Ovary (tissue), 9 donors: ENCODE results near the gene POLN. TPM values are rescaled to one million over a fixed set of nuclear protein-coding genes. Genes with fewer than 3 reads are reported as not detected.

ENCODE experiments used
- DNase-seq, 5 donors: peaks; one replicate each; pipeline ENCODE4 v3.0.0-alpha.2; 2019 to 2020
- H3K27ac ChIP-seq, 2 donors: fragments of 200-600 bp; one replicate each; pipeline versions ENCODE4 v1.5.1 to v1.8.0; 2019 to 2022
- H3K27me3 ChIP-seq: fragments of 200-600 bp; one replicate; pipeline ENCODE4 v1.8.0; 2022
- H3K36me3 ChIP-seq: fragments of 200-600 bp; sonication (generic); one replicate; pipeline ENCODE4 v1.5.1; 2019
- H3K4me1 ChIP-seq: one replicate; pipeline ENCODE4 v1.8.1; 2013; ENCODE audit warnings: mild to moderate bottlenecking, moderate library complexity; ENCODE audit not compliant: insufficient read depth
- H3K4me3 ChIP-seq: fragments of 200-600 bp; sonication (generic); one replicate; pipeline ENCODE4 v1.5.1; 2017
- H3K9me3 ChIP-seq, 2 donors: fragments of 200-600 bp in 1 of 2; sonication (generic) in 1 of 2; one replicate each; pipeline versions ENCODE4 v1.5.1 to v1.8.1; 2013 to 2019; ENCODE audit warnings: mild to moderate bottlenecking in 1 of 2, moderate library complexity in 1 of 2
- EP300 ChIP-seq: sonication (generic); formaldehyde crosslinking; IDR thresholded peaks from one replicate; pipeline ENCODE4 v1.6.1; 2017; ENCODE audit warnings: antibody characterized with exemption
- POLR2A ChIP-seq: fragments of 450-650 bp; IDR thresholded peaks from one replicate; pipeline ENCODE4 v1.6.1; 2017; ENCODE audit warnings: antibody characterized with exemption, mild to moderate bottlenecking, moderate library complexity
- WGBS, 3 donors: extraction: QIAGEN DNeasy Blood & Tissue Kit in 1 of 3; methylation state at CpG; one replicate each; pipeline versions ENCODE4 v1.1.5 to v1.1.7; 2013 to 2017; 5-methylcytosine and 5-hydroxymethylcytosine counted together
- intact Hi-C, 4 donors: fragments of 100-400 bp; cut with DNase I; formaldehyde crosslinking; loops; one replicate each; pipeline versions ENCODE4 v1.11.0 to v1.15.1; 2022 to 2023
- polyA plus RNA-seq, 2 donors: library from polyadenylated mRNA; stranded (reverse); fragments of 200-250 nt in 1 of 2; fragments of 350-450 nt in 1 of 2; fragmentation: Illumina TruSeq in 1 of 2; extraction: RNeasy Lipid Tissue Mini Kit (QIAGEN cat#74804) in 1 of 2; gene quantifications; one replicate each; pipeline ENCODE4 v1.2.3, GENCODE V29; 2013 to 2014
- total RNA-seq, 7 donors: library from RNA; depleted of rRNA in 2 of 7; stranded (reverse); fragments of >200 nt in 2 of 7; fragmentation: NEBNext Ultra II Directional in 3 of 7; extraction: Animal tissue kit (Norgen Biotek cat#: 25700) in 3 of 7; gene quantifications; one replicate each; pipeline versions ENCODE4 v1.1.0 to v1.2.4, GENCODE V29; 2016 to 2023
- TF ChIP-seq, protein P1 (sequence below), 3 donors: fragments of 450-650 bp in 2 of 3; fragments of 200-600 bp in 1 of 3; IDR thresholded peaks; one replicate each; pipeline versions ENCODE4 v1.5.1 to v1.8.0; 2016 to 2022; ENCODE audit warnings: antibody characterized with exemption in 3 of 3, mild to moderate bottlenecking in 1 of 3
- donor health status: DM: no; HTN: no; CAD: no; lungs with moderate emphysema.
- donor health status: DM: no; HTN: no; CAD: no.
- donor health status: Bipolar disorder and iron deficiency.
- donor health status: DM: yes; HTN: yes; CAD: no.
- donor health status: DM: no; HTN: no; CAD: no.
- donor health status: DM: yes; HTN: yes; CAD: no.

Gene POLN
- total and polyA plus RNA-seq, 9 donors: 0.95 to 11.4 (median 3.1) TPM

DNA sequence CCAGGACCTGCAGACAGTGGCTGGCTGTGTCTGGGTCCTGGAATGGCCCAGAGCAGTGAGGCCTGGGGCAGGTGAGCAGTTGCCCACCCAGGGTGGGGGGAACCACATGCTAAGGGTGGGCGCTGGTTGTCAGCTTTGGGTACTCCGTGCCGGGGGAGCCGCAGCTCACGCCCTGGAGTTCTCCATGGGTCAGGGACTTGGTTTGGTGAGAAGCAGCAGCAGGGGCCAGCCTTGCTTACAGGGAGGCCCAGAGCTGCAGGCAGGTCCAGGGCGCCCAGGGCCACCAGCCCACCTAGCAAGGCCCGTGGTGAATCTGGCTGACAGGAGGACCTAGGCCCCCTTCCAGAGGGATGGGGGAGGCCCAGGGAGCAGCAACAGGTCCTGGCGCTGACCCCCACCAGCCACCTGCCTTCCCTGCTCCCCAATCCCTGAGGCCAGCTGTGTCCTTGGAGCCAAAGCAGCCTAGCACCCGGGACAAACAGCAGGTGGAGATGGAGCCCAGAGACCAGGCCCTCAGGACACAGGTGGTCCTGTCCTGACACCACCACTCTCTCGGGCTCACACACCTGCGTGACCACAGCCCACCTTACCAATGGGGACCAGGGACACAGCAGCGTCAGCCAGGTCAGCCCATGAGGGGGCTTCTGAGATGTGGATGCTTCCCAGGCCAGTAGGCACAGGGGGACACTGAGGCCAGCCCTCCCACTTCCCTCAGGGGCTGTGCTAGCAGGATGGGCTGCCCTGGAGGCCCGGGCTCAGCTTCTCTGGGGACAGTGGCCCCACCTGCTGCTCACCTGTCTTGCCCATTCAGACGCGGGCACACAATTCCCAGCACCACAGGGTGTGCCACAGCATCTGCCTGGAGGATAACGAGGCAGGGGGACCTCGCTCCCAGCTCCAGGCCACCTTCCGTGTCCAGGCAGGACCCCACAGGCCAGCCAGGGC lies 16.4 kb upstream of the POLN start:
- H3K4me3 ChIP-seq: no peak overlapping the region
- H3K27ac ChIP-seq: peak overlapping the region in 1 of 2 donors; percentile 2
- TF ChIP-seq, protein P1, sequence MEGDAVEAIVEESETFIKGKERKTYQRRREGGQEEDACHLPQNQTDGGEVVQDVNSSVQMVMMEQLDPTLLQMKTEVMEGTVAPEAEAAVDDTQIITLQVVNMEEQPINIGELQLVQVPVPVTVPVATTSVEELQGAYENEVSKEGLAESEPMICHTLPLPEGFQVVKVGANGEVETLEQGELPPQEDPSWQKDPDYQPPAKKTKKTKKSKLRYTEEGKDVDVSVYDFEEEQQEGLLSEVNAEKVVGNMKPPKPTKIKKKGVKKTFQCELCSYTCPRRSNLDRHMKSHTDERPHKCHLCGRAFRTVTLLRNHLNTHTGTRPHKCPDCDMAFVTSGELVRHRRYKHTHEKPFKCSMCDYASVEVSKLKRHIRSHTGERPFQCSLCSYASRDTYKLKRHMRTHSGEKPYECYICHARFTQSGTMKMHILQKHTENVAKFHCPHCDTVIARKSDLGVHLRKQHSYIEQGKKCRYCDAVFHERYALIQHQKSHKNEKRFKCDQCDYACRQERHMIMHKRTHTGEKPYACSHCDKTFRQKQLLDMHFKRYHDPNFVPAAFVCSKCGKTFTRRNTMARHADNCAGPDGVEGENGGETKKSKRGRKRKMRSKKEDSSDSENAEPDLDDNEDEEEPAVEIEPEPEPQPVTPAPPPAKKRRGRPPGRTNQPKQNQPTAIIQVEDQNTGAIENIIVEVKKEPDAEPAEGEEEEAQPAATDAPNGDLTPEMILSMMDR (IDR thresholded peaks at IDR 0.05): no peak
- TF ChIP-seq EP300 (no peak), POLR2A (no peak)
- H3K36me3 ChIP-seq: no peaks in the 10 kb centered on the region
- H3K4me1 ChIP-seq: peaks cover 24% of the 10 kb centered on the region
- no peaks in the 10 kb centered on the region for H3K9me3 ChIP-seq
- DNase-seq: peak; percentile 13 to 39 (median 22)
- H3K27me3 ChIP-seq: no peaks in the 10 kb centered on the region
- intact Hi-C loops: loop anchor here in 2 of 4 donors (5.0 to 10.0 kb wide), 2 partner anchors 159 to 276 kb away; partner anchors contain the start of genes CFAP99 (in 1 of the 2), FAM193A (in 1 of the 2) and ZFYVE28 (in 1 of the 2)
- WGBS, 3 donors: 73 to 82% (median 75%) methylated on average over 14 to 18 of the region's 18 CpGs

DNA sequence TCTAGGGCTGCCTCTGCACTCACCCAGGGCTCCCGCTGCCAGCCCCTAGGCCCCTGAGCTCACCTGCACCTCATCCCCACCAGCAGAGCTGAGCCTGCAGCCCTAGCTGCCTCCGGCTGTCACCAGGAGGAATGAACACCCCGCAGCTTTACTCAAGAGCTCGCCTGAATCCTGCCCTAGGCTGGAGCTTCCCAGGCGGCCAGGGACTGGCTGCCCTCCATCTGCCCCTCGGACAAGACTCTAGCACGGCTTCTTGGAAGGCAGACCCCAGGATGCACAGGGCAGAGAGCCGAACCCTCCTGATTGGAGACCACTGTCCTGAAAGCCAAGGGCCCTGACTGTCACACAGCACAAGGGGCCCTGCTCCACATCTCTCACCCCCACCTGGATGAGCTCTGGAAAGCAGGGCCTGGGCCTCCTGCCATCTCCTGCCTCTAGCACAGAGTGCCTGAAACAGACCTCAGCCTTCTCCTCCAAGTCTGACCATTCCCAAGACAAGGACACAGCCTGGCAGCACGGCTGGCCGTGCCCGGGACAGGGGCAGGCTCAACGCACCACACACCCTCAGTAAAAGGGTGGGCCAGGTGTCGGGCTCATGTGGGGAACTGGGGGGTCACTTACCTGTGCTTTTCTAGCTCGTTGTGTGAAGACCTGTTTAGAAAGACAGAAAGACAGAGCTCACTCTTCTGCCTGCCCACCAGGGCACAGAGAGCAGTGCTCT lies 15.6 kb upstream of the POLN start:
- peak; percentile 18 to 54 (median 33) for DNase-seq
- TF ChIP-seq, protein P1 (IDR thresholded peaks at IDR 0.05): no peak
- TF ChIP-seq EP300 (no peak), POLR2A (no peak)
- Histone ChIP-seq H3K27ac (peak overlapping the region in 1 of 2 donors; percentile 71), H3K36me3 (no peaks in the 10 kb centered on the region), H3K9me3 (no peaks in the 10 kb centered on the region), H3K4me3 (no peak overlapping the region), H3K27me3 (no peaks in the 10 kb centered on the region), H3K4me1 (peaks cover 21% of the 10 kb centered on the region)
- intact Hi-C loops: loop anchor here in 2 of 4 donors (5.0 to 10.0 kb wide), 2 partner anchors 160 to 277 kb away; partner anchors contain the start of genes CFAP99 (in 1 of the 2), FAM193A (in 1 of the 2) and ZFYVE28 (in 1 of the 2)
- WGBS, 3 donors: 55 to 70% (median 55%) methylated on average over 13 to 14 of the region's 14 CpGs

DNA sequence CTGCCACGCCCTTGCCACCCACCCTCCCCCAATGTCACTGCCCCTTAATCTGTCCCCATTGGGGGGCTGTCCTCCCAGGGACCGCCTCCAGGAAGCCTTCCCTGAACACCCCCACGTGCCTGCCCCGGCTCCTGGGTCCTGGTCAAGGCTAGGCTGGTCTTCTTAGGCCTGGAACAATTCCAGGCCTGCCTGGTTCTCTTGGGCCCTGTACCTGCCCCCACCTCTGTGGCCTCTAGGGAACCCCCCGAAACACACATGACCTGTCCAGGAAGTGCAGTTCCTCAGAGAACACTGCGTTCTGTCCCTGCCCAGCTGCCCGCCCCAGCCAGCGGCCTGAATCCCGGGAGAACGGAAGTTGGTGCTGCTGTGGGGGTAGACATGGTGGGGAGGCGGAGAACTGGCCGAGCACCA lies 14.9 kb upstream of the POLN start:
- TF ChIP-seq, protein P1 (IDR thresholded peaks at IDR 0.05): no peak
- 35 to 37% (median 36%) methylated on average over 12 of the region's 12 CpGs for WGBS, 3 donors
- Histone ChIP-seq H3K9me3 (no peaks in the 10 kb centered on the region), H3K36me3 (no peaks in the 10 kb centered on the region), H3K4me1 (peaks cover 21% of the 10 kb centered on the region), H3K4me3 (no peak overlapping the region), H3K27me3 (no peaks in the 10 kb centered on the region), H3K27ac (peak overlapping the region; percentile 58 to 71)
- peak; percentile 37 to 69 (median 47) for DNase-seq
- intact Hi-C loops: loop anchor here in 2 of 4 donors (5.0 to 10.0 kb wide), 2 partner anchors 161 to 278 kb away; partner anchors contain the start of genes CFAP99 (in 1 of the 2), FAM193A (in 1 of the 2) and ZFYVE28 (in 1 of the 2)

DNA sequence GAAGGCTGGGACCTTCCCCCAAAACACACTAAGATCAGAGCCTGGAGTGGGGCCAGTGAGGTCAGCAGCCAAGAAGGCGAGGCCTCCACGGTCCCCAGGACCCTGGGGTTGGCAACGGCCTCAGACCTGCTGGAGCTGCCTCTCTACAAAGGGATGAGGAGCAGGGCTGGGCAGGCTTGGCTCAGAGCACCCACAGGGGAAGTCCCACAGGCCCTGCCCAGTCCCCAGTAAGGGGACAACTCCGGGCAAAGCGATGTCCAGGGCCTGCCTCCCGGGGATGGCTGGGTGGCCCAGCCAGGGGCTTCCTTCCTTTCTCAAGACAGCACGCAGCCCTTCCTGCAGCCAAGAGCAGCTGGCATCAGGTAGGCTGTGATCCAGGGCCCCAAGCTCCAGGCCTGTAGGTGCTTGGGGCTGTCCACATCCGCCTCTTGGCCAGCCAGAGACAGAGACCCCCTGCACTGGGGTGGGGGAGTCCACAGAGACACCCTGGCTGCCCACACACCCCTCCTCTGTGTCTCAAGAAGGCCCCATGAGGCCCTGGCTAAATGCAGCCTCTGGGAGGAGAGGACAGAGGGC lies 14.3 kb upstream of the POLN start:
- Histone ChIP-seq H3K9me3 (no peaks in the 10 kb centered on the region), H3K27me3 (no peaks in the 10 kb centered on the region), H3K27ac (peak overlapping the region; percentile 58 to 71), H3K4me1 (peaks cover 21% of the 10 kb centered on the region), H3K4me3 (peak overlapping the region; percentile 26), H3K36me3 (no peaks in the 10 kb centered on the region)
- TF ChIP-seq, protein P1 (IDR thresholded peaks at IDR 0.05): no peak
- TF ChIP-seq EP300 (no peak), POLR2A (no peak)
- DNase-seq: peak; percentile 34 to 71 (median 59)
- 21 to 40% (median 36%) methylated on average over 4 to 8 of the region's 8 CpGs for WGBS, 3 donors
- intact Hi-C loops: loop anchor here in 2 of 4 donors (5.0 to 10.0 kb wide), 2 partner anchors 161 to 279 kb away; partner anchors contain the start of genes CFAP99 (in 1 of the 2), FAM193A (in 1 of the 2) and ZFYVE28 (in 1 of the 2)
